DMS153 treated with DMSO at 0.1 percent for 48 hours (cell line): ENCODE data around the gene OR1I1.
"Not testable (repeated sequence)": the region's sequence is repeated elsewhere in the genome, so short reads cannot be mapped to it uniquely, and the experiment has no call there.

ENCODE experiments used
- DNase-seq: peaks from one replicate; lab custom pipeline; 2025; ENCODE audit not compliant: unreplicated experiment; lab: John Stamatoyannopoulos, UW

OR1I1 gene

DNA sequence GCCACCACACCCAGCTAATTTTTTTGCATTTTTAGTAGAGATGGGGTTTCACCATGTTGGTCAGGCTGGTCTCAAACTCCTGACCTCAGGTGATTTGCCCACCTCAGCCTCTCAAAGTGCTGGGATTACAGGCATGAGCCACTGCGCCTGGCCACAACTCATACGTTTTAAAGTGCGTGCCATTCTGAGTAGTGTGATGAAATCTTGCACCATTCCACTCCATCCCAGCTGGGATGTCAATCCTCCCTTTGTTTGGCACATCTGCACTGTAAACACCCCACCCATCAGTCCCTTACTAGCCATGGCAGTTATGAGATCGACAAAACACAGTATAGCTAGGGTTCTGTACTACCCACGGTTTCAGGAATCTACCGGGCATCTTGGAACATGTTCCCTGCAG lies 16.0 kb downstream of the OR1I1 start:
- DNase-seq, result not testable (repeated sequence)

DNA sequence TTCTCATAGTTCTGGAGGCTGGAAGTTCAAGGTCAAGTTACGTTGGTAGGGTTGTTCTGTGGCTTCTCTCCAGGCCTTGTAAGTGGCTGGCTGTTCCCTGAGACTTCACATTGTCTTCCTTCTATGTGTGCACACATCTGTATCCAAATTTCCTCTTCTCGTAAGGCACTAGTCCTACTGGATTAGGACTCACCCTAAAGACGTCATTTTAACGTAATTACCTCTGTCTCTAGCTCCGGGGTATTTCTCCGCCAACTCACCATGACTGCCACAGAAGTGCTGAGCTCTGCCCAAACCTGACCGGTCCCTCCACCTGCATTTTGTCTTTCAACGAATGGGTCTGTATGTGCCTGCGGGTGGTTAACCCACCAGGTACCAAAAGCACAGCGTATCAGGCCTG lies 16.4 kb downstream of the OR1I1 start:
- no peak for DNase-seq

DNA sequence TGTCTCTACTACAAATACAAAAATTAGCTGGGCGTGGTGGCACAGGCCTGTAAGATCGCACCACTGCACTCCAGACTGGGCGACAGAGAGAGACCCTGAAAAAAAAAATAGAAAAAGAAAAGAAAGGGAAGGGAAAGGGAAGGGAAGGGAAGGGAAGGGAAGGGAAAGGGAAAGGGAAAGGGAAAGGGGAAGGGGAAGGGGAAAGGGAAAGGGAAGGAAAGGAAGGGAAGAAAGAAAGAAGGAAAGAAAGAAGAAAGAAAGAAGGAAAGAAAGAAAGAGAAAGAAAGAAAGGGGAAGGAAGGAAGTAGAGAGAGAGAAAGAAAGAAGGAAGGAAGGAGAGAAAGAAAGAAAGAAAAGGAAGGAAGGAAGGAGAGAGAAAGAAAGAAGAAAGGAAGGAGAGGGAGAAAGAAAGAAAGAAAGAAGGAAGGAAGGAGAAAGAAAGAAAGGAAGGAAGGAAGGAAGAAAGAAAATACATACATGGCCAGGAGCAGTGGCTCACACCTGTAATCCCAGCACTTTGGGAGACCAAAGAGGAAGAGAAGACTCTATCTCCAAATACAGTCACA lies 17.1 kb downstream of the OR1I1 start:
- no peak for DNase-seq

- DNase-seq, result no peak
Measured at GRCh38 chr19:15101479-15102082, 19.6 kb downstream of the OR1I1 start.

DNA sequence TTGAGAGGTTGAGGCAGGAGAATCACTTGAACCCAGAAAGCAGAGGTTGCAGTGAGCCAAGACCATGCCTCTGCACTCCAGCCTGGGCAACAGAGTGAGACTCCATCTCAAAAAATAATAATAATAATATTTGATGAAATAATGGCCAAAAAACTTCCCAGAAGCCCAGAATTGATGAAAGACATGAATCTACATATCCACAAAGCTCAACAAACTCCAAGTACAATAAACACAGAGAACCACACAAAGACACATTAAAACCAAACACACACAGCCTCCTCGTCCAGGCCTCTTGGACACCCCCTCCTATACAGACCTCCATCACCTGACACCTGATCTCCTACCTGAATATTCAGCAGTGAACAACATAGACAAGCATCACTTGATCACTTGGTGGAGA lies 22.0 kb downstream of the OR1I1 start:
- no peak for DNase-seq

DNA sequence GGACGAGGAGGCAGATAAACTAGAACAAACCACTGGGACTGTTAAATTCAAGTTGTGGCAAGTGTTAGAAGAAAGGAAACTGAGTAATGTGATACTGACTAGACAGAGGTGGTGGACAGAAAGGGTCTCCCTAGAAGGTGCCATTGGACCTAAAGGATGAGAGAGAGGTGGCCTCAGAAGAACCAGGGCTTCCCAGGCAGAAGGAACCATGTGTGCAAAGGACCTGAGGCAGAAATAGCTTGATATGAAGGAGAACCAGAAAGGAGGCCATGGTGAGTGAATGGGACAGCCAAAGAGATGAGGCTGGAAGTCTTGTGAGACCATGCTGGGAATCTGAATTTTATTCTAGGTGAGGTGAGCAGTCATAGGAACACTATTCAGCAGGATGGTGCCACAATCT lies 22.4 kb downstream of the OR1I1 start:
- DNase-seq, result no peak

- no peak for DNase-seq
Measured at GRCh38 chr19:15105044-15105443, 23.0 kb downstream of the OR1I1 start.

DNA sequence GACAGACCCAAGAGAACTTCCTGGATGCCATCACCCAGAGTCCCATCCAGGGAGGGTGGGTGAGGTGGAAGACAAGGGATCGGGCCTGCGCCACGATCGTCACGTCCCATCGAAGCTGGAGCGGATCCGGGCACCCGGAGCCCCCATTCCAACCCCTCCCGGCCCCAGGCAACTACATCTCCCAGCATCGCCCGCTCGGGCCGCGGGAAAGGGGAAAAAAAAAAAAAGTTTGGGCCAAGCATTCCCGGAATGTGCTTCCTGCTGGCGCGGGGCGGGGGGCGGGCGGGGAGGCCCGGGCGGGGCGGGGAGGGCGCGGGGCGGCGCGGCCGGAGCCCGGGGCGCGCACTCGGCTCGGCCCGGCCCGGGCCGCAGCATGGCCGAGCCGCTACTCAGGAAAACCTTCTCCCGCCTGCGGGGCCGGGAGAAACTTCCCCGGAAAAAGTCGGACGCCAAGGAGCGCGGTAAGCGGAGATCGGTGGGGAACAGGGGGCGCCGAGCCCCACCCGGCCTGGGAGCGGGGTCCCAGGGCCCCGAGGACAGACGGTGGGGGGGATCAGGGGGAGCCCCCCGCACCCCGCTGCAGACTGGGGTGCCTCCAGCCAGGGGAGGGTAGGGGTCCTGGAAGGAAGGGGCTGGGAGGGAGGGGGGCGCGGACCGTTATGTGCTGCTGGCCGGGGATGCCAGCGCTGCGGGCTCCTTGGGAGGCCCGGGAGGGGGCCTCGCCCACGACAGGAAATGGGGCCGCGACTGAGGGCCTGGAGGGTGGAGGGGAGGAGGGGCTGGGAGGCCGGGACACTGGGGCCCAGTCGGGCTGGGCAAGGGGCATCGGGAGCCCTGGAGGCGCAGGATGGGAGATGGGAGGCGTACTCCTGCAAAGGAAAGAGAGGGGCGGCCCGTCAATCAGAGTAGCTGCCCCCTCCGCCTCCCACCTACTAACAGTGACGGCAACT lies 25.3 kb downstream of the OR1I1 start, which contains the start of gene SYDE1:
SYDE1 (plus strand) TSS at position 341 of the 950 bp plus-strand sequence; CDS start at position 374, 33 bp downstream.
- no peak for DNase-seq

DNA sequence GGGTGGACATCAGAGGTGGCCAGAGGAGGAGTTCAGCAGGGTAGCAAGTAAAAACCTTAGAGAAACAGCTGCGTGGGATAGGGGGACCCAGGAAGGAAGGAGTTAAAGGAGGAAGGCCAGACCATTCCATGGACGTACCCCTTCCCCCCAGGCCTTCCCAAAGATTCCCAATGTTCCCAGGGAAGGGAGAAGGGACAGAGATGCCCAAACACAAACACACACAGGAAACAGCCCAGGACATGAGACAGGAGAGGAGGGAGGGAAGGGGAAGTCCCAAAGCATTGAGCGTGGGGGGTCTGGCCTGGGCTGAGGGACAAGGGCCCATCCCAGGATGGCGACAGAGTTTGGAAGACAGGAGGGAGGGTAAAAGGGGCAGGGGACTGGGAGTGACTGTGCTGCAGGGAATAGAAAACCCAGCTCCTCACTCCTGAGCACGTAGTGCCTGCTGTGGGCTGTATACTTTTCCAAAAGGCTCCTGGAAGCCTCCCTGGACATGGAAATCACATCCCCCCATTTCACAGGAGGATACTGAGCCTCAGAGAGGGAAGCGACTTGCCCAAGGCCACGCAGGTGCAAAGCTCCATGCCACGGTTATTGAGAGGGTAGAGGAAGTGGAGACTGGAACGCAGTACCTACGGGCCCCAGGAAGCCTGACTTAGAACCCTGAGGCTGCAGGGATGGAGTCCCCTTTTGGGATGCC lies 26.3 kb downstream of the OR1I1 start:
- no peak for DNase-seq

DNA sequence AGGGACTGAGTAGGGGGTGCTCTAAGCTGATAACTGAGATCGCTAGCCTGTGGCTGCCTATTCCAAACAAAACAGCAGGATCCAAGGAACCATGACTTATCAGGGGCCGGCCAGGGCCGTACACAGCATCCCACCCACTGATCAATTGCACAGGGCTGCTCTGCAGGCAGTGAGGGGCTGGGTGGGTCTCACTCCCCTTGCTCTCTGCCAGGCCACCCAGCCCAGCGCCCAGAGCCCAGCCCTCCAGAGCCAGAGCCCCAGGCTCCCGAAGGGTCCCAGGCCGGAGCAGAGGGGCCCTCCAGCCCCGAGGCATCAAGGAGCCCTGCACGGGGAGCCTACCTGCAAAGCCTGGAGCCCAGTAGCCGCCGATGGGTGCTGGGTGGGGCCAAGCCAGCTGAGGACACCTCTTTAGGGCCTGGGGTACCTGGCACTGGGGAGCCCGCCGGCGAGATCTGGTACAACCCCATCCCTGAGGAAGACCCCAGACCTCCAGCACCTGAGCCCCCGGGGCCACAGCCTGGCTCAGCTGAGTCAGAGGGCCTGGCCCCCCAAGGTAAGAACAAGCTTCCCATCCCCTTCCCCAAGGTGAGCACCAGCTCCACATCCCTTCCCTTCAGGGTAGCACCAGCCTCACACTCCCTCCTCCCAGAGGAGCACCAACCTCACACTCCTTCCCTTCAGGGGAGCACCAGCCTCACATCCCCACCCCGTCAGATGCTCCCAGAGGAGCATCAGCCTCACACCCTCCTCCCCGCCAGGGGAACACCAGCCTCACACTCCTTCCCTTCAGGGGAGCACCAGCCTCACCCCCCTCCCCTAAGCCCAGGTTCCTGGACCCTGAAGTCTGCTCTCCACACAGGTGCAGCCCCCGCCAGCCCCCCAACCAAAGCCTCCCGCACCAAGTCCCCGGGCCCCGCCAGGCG lies 27.1 kb downstream of the OR1I1 start:
- DNase-seq, result no peak

- DNase-seq, result no peak
Measured at GRCh38 chr19:15109768-15110417, 27.9 kb downstream of the OR1I1 start.

GRCh38 chr19:15110418-15110815 lies 28.4 kb downstream of the OR1I1 start:
- DNase-seq, result no peak

DNA sequence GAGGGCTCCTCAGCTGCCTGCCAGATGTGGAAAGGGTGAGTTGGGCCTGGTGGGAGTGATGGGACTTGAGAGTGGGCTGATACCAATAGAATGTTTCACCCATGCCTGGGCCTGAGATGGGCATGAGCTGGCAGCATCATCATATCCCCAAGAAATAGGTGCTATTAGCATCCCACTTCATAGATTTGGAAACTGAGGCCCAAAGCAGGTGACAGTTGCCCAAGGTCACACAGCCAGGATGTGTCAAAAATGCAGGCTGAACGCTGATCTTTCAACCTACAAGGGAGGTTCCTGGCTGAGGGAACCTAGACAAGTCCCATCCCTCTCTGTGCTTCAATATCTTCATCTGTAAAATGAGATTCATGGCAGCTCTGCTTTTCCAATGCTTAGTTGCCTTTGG lies 29.7 kb downstream of the OR1I1 start:
- no peak for DNase-seq

- no peak for DNase-seq
Measured at GRCh38 chr19:15112385-15112784, 30.4 kb downstream of the OR1I1 start.

- DNase-seq, result no peak
Measured at GRCh38 chr19:15113245-15114152, 31.5 kb downstream of the OR1I1 start.

GRCh38 chr19:15114153-15114540 lies 32.1 kb downstream of the OR1I1 start:
- DNase-seq, result no peak

- no peak for DNase-seq
Measured at GRCh38 chr19:15115080-15115479, 33.1 kb downstream of the OR1I1 start.

DNA sequence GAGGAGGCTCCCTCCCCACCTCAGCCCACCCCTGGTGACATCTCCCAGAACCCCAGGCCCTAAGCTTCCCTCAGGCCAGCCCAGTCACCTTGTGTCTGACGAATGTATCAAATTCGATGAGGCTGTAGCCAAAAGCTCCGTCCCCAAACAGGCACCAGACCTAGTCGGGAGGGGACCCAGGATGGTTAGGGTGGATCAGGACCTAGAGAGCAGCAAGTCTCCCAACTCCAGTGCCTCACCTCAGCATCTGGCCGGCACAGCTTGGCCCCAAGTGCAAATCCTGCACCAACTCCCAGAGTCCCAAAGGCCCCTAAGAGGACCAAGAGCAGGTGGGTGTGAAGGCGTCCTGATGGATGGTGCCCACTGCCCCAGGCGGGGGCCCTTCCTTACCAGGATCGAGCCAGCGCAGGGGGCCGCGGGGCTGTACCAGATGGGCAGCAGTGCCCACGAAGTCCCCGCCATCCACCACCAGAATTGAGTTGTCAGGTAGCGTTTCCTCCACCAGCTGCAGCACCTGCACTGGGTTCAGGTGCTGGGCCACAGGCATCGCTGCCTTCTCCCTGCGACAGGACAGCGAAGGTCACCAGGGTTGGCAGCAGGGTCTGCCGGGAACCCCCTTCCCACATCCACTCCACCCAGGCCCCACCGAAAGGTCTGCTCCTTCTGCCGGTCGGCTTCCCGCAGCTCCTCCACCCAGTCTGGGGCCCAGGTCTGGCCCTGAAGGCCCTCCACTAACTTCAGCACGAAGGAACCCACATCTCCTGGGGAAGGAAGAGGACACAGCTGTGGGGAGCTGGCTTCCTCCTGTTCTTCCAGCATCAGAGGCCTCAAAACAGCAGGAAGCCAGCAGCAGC lies 34.0 kb downstream of the OR1I1 start:
- DNase-seq, result no peak
